ENCODE measurements around the gene IL17RB.

IL17RB gene

DNA sequence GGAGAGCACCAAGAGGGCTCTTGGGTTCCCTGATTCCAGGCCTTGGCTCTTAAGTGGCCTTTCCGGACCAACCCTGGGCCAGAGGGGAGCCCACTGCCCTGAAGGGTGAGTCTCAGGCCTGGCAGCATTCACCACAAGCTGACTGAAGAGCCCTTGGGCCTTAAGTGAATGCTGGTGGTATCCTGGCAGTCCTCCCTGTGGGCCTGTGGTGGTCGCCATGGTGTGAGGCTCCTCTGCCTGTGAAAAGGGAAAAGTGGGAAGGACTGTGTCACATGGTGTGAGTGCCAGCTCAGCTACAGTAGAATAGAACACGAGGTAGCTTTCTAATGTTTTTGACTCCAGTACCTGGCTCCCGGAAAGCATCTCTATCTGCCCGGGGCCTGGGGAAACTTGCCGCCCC lies 15.4 kb upstream of the IL17RB start:
- no peak for DNase-seq (ENCODE audit: low read depth, low spot score)

DNA sequence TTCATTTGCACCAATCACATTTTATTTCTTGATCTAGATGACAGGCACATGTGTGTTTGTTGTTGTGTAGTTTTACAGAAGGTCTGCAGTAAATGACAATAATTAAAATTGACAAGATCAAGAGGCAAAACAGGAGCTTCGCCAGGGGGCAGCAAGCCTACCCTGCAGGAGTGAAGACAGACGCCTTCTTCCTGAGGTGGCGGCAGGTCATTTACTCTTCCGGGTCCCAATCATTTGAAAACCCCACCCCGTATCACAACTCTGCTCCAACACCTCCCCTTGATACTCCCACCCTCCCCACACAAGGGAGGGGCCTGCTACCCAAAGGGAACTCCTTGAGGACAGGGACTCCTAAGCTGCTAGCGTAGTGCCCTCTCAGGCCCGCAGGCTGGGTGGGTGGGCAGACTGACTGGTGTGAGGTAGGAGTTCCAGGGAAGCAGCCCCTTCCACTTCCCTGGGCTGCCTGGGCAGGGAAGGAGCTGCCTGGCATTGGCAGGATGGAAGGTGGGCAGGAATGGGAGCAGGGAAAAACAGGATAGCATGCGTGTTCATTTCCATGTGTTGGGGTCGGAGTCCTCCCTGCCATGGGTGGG lies 13.2 kb upstream of the IL17RB start:
- DNase-seq (ENCODE audit: low read depth, low spot score), result no peak

DNA sequence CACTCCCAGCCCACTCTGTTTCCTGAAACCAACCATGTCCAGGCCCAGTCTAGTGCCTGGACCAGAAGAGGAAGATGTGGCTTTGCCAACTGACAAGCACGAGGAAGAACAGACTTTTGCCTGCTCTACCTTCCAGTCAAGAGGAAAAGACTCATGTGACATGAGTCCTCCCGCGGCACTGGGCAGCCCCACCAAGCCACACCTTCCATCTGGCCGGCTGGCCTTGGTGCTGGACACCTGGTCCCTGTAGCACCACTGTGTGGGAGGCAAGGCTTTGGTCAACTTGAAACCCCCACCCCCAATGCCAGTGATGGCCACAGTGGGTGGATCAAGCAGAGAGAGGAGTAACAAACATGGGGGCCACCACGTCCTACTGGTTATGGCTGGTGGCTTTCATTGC lies 12.7 kb upstream of the IL17RB start:
- DNase-seq (ENCODE audit: low read depth, low spot score), result no peak

DNA sequence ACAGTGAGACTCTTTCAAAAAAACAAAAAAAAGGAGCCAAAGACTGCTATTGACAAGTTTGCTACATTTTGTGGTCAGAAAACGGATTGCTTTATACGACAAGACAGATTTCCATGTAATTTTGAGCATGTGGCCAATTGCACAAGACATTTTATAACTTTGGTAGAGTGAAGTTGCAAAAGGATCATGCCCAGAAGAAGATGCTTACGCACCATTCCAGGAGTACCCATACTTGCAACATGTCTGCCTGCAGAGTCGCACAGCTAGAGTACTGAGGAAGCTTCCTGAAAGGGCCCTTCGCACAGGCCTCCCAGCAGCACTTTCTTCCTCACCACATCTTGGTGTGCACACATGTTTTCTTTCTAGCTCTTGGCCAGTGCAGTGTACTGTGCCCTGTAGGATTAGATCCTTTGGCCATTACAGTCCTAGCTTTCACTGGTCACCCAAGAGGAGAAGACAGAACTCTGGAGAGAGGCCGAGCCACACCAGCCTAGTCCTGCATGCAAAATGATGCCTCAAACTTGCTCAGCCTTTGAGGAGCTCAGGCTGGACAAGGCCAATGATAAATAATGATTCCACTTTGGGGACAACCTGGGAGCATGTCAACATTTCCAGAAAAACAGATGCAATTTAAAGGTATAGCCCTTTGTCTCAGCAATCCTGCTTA lies 11.8 kb upstream of the IL17RB start:
- DNase-seq (ENCODE audit: low read depth, low spot score), result no peak

DNA sequence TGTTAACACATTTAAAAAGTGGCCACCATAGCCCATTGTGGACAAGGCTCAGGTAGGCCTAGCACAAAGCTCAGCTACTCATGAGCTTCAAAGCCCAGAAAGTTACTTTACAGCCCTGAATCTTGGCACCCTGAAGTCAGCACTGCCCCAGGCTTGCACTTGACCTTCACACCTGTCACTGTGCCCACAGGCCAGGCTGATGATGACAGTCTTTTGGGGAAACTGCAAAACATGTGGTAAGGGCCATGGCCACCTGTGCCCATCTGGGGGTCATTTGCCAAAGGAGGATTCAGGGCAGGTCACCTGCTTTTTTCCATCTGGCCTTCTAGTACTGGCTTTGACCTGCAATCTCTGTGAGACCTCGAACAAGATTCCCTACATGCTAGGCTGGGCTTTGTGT lies 11.1 kb upstream of the IL17RB start:
- DNase-seq (ENCODE audit: low read depth, low spot score), result no peak

DNA sequence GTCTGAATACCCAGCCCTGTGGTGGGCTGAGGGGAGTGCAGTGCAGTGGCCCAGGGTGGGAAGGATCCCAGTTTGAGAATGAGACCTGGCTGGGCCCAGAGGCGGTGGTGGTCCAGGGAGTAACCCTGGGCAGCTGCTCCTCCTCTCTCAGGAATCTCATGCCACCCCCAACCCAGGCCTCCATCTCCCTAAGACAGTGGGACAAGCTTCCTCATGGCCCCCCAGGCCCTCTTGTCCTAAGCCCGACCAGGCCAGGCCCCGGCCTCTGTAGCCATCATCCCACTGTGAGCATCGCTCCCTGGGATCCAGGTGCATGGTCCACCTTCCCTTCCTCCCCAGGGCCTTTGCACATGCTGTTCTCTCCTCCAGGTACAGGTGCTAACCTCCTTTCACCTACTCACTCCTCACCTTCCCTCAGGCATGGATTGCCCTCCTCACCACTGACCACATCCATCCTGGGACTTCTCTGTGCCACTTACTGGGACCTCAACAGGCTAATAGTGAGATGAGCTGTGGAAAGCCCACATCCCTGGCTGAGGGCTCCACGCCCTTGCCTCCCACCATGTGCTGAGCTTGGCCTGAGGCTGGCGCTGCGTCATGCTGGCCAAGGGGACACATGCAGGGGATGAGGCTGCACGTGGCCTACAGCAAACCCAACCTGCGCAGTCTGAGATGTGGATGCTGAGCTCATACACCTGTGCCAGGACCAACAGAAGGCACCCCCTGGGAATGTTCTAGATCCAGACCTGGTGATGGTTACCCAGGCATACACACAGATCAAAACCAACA lies 10.1 kb upstream of the IL17RB start:
- DNase-seq (ENCODE audit: low read depth, low spot score), result no peak

DNA sequence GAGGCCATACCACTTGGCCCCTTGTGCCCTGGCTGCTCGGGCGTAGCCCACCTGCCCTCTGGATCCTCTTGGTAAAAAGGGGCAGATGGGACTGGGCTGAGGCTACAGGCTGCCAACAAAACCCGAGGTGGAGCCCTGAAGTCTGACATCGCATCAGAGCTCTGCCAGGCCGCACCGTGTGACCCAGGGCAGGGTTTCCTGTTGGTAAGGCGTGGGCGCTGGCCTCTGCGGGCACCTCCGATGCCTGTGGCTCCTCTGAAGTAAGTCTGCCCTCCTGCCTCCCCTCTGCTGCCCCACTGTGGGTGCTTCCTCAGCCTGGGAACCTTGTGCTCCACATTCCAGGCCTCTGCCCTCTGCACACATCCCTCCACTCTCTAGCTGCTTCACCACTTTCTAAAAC lies 9.0 kb upstream of the IL17RB start:
- no peak for DNase-seq (ENCODE audit: low read depth, low spot score)

DNA sequence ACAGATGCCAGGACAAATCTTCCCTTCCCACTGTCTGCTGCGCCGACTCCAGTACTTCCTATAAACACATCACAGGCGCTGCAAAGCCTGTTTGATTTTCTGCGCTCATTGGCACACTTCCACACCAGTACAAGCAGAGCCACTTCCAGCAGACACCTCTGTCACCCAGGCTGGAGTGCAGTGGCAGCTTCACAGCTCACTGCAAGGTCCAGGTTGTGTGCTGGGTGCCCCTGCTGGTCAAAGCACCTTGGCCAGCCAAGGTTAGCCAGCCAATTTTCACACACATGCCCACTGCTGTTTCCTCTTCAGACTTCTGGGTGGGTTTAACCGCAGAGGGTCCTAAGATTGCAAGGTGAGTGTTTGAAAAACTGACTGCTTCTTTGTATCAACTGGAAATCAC lies 5.1 kb upstream of the IL17RB start:
- no peak for DNase-seq (ENCODE audit: low read depth, low spot score)

DNA sequence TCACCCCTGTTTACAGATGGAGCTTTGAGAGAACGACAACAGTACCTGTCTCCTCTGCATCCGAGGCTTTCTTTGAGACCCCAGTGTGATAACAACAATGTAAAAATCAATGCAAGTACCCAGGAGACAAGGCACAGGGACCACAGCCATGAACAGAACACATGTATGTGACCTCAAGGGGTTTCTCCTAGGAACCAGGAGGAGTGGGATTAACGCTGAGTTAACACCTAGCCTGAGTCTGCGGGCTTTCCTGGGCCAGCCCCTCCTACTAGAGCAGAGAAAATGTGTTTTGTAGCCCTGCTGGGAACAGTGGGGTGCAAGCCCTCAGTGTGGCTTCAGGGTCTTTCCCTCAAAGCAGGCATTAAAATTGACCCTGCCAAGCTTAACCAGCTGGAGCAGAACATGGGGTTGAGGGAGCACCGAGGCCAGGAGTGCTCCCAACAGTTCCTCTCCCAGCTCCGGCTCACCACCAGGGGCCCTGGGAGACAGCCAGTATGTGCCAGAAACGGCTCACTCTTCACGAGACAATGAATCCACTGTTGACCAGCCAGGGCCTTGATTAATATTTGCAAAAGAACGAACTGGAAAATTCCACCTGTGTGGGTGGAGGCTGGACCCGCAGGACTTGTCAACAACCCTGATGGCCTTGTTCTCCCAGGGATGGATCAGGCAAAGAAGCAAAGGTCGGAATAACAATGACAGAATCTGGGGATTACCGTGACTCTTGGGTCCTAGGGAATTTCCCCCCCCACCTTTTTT lies 3.8 kb upstream of the IL17RB start:
- peak; percentile 72 for DNase-seq (ENCODE audit: low read depth, low spot score)

DNA sequence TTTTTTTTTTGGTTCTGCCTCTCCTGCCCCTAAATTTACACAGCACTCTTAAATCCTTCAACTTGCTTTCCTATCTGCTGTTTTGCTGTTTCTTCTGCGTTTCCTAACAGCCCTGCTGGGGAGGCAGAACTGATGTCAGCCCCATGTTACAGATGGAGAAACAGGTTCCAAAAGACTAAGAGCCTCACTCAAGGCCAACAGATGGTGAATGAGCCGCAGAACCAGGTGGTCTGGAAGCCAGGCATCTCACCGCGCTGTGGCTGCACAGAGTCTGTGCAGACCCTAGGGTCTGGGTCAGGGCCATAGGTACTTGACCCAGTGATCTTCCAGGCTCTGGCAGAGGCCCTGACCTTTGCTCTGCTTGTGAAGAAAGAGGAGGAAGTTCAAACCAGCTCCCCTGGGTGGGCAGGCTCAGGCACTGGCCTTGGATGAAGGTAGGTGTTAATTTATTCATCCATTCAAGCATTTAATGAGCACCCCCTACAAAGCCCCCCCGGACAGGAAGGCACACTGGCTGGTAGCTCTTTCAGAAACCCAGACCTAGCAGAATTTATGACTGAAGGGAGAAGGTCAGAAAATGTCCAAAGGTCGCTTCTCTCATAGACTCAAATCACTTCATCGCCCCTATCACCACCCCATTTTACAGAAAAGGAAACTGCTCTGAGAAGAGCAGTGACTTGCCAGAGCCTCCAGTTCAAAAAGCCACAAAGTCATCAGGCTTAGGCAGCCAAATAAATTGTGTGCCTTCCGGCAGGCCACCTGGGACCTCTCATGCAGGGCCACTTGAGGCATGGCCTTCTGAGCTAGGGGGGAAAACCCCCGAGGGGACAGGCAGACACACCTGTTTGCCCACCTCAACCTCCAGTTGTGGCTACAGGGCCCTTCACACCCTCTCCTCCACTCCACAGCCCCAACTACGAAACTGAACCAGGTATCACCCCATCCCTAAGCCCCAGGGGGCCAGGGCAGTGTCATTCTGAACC lies 2.9 kb upstream of the IL17RB start:
- DNase-seq (ENCODE audit: low read depth, low spot score), result no peak

DNA sequence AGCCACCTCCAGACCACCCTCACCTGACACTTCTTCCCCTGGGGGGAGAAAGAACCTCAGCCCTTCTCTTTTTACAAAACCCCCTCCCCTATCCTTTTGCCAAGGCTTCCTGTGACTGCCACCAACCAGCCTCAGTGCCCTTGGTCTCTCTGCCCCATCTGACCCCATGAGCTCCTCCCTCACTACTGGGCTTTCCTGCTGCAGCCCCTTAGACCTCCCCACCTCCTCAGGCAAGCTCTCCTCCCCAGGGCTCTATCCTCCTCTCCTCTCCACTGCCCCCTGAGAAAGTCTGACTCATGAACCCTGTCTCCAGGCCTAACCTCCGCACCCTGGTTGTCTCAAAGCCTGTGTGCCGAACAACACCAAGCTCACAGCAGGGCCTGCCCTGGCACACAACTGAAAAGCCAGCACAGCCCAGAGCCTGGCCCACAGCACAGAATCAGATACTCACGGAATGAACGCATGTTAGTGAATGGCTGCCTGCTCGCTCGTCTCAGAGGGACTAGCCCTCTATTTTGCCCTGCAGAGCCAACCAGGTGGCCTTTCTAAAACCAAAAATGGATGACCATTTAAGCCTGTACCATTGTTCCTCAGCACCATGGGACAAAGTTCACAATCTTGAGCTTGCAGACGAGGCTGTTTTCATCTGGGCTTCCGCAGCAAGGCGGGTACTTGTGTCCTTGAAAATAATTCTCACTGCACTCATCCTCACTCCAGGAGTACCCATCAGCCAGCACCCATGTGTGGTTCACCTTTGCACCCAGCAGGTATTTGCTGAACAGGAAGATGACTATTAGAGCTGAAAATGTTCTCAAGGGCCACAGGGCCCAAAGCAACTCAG lies 1.9 kb upstream of the IL17RB start:
- DNase-seq (ENCODE audit: low read depth, low spot score), result no peak

DNA sequence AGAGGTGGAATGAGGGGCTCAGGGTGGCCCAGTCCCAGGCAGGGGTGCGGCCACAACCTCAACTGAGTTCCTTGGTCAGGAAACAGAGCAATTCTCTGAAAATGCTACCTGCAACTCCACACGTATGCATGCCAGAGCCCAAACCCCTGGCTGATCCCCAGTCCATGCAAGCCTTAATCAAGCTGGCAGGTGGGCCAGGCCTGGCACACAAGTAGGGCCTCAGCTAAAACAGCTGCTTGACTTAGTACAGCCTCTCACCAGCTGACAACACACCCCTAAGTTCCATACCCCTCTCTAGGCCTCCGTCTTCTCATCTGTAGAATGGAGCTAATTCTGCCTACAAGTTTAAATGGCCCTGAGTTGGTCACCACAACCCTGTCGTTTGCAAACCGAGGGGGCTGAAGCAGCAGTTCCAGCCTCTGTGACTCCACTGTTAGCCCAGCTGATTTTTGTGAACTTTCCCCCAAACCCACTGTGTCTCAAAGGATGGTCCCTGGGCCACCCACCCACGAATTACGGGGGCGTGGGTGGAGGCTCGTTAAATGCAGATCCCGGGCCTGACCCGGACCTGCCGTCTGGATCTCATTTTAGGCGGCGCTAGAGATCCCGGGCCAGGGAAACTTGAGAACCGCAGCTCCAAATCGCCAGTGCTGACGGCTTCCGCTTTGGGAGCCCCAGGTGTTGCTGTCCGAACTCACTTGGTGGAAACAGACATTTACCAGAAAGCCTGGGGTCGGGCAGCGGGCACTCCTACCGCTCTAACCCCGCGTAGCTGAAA lies 1.1 kb upstream of the IL17RB start:
- peak; percentile 72 for DNase-seq (ENCODE audit: low read depth, low spot score)

DNA sequence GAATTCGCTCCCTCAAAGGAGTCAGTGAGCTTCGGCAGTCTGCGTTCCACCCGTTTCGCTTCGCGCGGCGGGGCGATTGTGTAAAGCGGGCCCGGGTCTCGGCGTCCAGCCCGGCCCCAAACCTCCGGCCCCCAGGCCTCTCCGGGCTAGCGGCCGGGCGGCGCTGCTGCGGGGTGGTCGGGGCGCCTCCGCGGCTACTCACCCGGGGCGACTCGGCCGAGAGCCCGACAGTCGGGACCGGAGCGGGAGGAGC lies 561 bp upstream of the IL17RB start:
- DNase-seq (ENCODE audit: low read depth, low spot score), result no peak

DNA sequence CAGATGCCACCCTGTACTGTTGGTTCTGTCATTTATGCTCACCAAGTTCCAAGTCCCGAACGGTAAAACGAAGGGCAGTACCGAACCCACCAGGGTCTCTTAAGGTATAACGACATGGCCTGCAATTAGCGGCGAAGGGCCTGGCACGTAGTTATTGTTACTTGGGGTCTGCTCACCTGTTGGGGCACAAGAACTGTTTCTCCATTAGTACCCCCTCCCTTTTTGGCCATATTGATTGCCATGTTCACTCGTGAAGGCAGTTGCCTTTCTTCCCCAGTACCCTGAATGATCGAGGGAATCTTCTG lies 435 bp downstream of the IL17RB start:
- no peak for DNase-seq (ENCODE audit: low read depth, low spot score)

DNA sequence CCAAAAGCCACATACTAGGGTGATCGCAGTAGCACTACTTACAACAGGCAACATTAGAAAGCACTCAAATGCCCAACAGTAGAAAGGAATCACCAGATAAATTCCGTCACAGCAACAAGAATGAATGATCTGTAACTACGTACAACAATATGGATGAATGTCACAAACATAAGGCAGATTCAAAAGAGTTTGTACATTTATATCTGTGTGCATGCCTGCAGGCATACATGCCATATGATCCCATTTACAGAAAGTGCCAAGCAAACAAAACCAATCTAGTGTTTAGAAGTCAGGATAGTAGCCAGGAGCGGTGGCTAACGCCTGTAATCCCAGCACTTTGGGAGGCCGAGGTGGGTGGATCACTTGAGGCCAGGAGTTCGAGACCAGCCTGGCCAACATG lies 3.5 kb downstream of the IL17RB start:
- DNase-seq (ENCODE audit: low read depth, low spot score), result no peak

DNA sequence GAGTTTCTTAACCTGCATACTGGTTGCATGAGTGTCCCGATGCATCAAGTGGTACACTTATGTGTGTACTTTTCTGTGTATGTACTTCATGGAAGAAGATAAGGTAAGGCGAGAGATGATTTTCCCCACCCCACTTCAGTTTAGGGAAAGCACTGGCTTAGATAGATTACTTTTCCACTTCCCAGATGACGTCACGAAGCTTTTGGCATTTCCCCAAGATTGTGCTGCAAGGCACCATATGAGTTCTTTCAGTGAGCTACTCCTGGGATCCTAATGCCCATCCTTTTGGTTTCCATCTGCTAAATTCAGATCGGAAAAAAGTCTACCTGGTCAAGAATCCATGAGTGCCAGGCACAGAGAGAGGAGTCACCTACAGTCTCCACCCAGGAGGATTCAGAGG lies 4.5 kb downstream of the IL17RB start:
- peak; percentile 24 for DNase-seq (ENCODE audit: low read depth, low spot score)

DNA sequence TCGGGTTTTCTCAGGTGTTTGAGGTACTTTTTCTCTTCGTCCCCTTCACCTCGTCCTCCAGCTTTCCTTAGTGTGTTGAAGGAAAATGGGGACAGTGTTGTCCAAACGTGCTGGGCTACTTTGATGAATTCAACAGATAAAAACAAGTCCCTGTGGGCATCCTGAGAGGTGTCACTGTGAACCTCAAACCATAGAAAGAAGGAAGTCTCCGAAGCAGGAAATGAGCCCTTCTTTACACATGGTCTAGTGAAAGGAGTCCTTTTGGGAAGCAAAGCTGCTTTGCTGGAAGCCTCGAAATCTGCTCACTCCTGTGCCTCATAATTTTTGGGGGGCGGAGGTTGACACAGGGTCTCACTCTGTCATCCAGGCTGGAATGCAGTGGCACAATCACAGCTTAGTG lies 10.6 kb downstream of the IL17RB start:
- DNase-seq (ENCODE audit: low read depth, low spot score), result no peak

DNA sequence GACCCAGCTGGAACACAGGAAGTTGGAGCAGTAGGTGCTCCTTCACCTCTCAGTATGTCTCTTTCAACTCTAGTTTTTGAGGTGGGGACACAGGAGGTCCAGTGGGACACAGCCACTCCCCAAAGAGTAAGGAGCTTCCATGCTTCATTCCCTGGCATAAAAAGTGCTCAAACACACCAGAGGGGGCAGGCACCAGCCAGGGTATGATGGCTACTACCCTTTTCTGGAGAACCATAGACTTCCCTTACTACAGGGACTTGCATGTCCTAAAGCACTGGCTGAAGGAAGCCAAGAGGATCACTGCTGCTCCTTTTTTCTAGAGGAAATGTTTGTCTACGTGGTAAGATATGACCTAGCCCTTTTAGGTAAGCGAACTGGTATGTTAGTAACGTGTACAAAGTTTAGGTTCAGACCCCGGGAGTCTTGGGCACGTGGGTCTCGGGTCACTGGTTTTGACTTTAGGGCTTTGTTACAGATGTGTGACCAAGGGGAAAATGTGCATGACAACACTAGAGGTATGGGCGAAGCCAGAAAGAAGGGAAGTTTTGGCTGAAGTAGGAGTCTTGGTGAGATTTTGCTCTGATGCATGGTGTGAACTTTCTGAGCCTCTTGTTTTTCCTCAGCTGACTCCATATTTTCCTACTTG lies 11.9 kb downstream of the IL17RB start:
- no peak for DNase-seq (ENCODE audit: low read depth, low spot score)

DNA sequence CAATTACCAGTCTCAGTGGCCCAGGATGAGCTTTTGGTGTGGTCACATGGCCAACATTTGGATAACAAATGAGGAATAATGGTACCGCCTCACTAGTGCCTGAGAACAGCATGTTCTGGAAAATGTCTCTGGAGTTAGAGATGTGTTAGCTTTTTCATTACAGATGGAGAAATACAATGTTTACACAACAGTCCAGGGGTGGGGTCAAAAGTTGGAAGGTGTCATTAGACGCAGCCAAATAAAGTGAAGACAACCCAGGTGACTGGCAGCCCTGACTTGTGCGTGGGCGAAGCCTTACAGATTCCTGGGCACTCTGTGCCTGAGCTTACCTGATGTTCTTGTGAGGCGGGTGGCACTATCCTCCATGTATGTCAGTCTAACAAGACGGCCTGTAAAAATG lies 12.8 kb downstream of the IL17RB start:
- no peak for DNase-seq (ENCODE audit: low read depth, low spot score)

All from astrocyte of the hippocampus (primary cell).